ENCODE data around the gene CCDC30. TPM values are rescaled to one million over a fixed set of nuclear protein-coding genes. Genes with fewer than 3 reads are reported as not detected.

The CCDC30 gene
- total RNA-seq, 2 experiments from 2014 or later, result 1.2 to 1.3 TPM

DNA sequence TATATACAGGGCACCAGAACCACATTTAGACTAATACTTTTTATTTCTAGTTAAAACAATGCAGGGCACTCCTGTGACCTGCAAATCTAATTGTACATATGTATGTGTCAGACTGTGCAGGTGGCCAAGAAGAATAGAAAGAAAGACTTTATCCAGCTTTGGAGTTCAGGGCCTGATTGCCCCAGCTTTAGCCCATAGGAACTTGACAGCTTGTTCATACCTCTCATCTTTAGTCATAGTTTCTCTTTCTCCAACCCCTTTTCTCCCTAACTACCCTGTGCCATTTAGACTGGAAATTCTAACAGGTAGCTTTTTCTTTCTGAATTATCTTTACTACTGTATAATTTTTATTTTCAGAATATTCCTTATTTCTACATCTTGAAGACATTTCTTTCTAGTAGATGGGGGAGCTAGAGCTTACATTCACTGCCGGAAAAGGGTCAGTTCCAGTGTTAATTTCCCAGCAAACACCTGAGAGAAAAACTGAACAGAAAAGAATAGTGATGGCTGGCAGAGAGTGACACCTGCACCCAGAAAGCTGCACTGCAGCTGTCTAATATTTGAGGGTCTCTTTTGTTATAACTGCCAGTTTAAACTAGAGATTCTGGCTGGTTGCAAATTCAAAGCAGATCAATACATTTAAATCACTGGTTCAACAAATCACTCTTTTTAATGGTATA lies 227.5 kb downstream of the CCDC30 start:
- H3K36me3 ChIP-seq (ENCODE audit: insufficient read depth, low read length), result peaks cover 35% of the 10 kb centered on the region
- no peak overlapping the region for H3K27ac ChIP-seq (ENCODE audit: low read depth in 1 of 2, low read length in 2 of 2)
- Mint-ChIP-seq H3K9me3 (no peaks in the 10 kb centered on the region), H3K4me3 (no peak overlapping the region), H3K36me3 (ENCODE audit: low read depth) (peaks cover 60% of the 10 kb centered on the region), H3K4me1 (ENCODE audit: low read depth) (peaks cover 97% of the 10 kb centered on the region), H3K27me3 (no peaks in the 10 kb centered on the region), H3K27ac (peak overlapping the region; percentile 52)
- peak in 1 of 14 experiments; percentile 14 for DNase-seq
- H3K27me3 ChIP-seq (ENCODE audit: control insufficient read depth in 1 of 2, insufficient read depth in 2 of 2, low read length in 2 of 2), result no peaks in the 10 kb centered on the region
- CTCF ChIA-PET, result interaction anchor here (1.4 kb wide), 1 partner anchor 41 kb away, joined by 3 read pairs; no protein-coding TSS in a partner anchor
- TF ChIP-seq, protein P1, sequence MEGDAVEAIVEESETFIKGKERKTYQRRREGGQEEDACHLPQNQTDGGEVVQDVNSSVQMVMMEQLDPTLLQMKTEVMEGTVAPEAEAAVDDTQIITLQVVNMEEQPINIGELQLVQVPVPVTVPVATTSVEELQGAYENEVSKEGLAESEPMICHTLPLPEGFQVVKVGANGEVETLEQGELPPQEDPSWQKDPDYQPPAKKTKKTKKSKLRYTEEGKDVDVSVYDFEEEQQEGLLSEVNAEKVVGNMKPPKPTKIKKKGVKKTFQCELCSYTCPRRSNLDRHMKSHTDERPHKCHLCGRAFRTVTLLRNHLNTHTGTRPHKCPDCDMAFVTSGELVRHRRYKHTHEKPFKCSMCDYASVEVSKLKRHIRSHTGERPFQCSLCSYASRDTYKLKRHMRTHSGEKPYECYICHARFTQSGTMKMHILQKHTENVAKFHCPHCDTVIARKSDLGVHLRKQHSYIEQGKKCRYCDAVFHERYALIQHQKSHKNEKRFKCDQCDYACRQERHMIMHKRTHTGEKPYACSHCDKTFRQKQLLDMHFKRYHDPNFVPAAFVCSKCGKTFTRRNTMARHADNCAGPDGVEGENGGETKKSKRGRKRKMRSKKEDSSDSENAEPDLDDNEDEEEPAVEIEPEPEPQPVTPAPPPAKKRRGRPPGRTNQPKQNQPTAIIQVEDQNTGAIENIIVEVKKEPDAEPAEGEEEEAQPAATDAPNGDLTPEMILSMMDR (IDR thresholded peaks at IDR 0.05), result peak; percentile 12
- ATAC-seq (ENCODE audit: poor library complexity), result peak; percentile 44
- POLR2A ChIA-PET, result interaction anchor here (0.7 to 4.7 kb wide), 5 partner anchors 8 to 763 kb away, joined by 3 to 37 read pairs (median 3); partner anchors contain the start of genes C1orf50, HYI, PPIH and YBX1
- intact Hi-C loops (cut with DNase I, micrococcal nuclease), result loop anchor here (1.0 to 10.0 kb wide), 2 partner anchors 46 to 112 kb away; no protein-coding TSS in a partner anchor
- H3K9me3 ChIP-seq (ENCODE audit: control insufficient read depth in 1 of 2, insufficient read depth in 1 of 2, low read length in 2 of 2), result no peaks in the 10 kb centered on the region
- H3K4me1 ChIP-seq (ENCODE audit: insufficient read depth, low read length), result peaks cover 41% of the 10 kb centered on the region
- no peak overlapping the region for H3K4me3 ChIP-seq (ENCODE audit: low read length)

DNA sequence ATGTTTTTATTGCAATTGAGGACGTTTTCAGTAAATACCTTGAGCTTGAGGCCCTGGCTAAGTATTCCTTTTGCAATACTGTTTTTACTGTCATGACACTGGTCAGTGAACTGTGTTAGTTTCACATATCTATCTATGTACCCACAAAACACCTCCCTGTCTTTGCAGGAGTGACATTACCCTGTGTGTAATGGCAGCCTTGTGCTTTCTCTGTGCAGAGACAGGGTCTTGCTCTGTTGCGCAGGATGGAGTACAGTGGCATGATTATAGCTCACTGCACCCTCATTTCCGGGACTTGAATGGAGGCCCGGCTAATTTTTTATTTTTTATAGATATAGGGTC lies 228.0 kb downstream of the CCDC30 start:
- H3K4me1 Mint-ChIP-seq (ENCODE audit: low read depth), result peaks cover 97% of the 10 kb centered on the region
- H3K9me3 ChIP-seq (ENCODE audit: control insufficient read depth in 1 of 2, insufficient read depth in 1 of 2, low read length in 2 of 2), result no peaks in the 10 kb centered on the region
- H3K4me3 ChIP-seq (ENCODE audit: low read length), result no peak overlapping the region
- H3K4me1 ChIP-seq (ENCODE audit: insufficient read depth, low read length), result peaks cover 41% of the 10 kb centered on the region
- ChIA-PET POLR2A (interaction anchor here (0.7 to 4.7 kb wide), 6 partner anchors 9 to 763 kb away, joined by 3 to 37 read pairs (median 3); partner anchors contain the start of genes C1orf50, HYI, PPIH and YBX1), CTCF (interaction anchor here (1.4 kb wide), 1 partner anchor 42 kb away, joined by 3 read pairs; no protein-coding TSS in a partner anchor)
- H3K9me3 Mint-ChIP-seq, result no peaks in the 10 kb centered on the region
- TF ChIP-seq, protein P1 (IDR thresholded peaks at IDR 0.05), result no peak
- H3K36me3 Mint-ChIP-seq (ENCODE audit: low read depth), result peaks cover 65% of the 10 kb centered on the region
- H3K27ac ChIP-seq (ENCODE audit: low read depth in 1 of 2, low read length in 2 of 2), result no peak overlapping the region
- no peak overlapping the region for H3K4me3 Mint-ChIP-seq
- intact Hi-C loops (cut with DNase I, micrococcal nuclease), result loop anchor here (1.0 to 10.0 kb wide), 2 partner anchors 46 to 113 kb away; no protein-coding TSS in a partner anchor
- H3K27ac Mint-ChIP-seq, result peak overlapping the region; percentile 52
- no peaks in the 10 kb centered on the region for H3K27me3 Mint-ChIP-seq
- H3K27me3 ChIP-seq (ENCODE audit: control insufficient read depth in 1 of 2, insufficient read depth in 2 of 2, low read length in 2 of 2), result no peaks in the 10 kb centered on the region
- no peak for DNase-seq
- peaks cover 36% of the 10 kb centered on the region for H3K36me3 ChIP-seq (ENCODE audit: insufficient read depth, low read length)
- no peak for ATAC-seq (ENCODE audit: poor library complexity)

DNA sequence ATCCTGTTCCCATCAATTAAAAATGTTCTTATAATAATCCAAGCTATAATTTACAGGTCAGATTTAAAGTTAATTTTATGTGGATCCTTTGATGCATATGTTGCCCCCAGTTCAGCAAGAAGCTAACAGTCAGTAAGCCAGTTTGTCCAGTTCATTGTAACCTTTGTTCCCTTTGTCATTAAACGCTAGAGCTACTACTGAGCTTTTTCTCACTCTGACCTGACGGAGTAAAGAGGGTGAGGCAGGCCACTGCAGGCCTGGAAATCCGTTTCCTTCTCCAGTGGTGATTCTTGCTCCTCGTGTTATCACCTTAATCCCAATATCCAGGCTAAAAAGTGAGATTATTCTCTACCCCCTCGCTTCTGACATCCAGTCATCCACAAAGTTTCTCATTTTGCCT lies 229.4 kb downstream of the CCDC30 start:
- TF ChIP-seq, protein P1 (IDR thresholded peaks at IDR 0.05), result no peak
- Mint-ChIP-seq H3K27me3 (no peaks in the 10 kb centered on the region), H3K4me3 (no peak overlapping the region), H3K9me3 (no peaks in the 10 kb centered on the region), H3K4me1 (ENCODE audit: low read depth) (peaks cover 84% of the 10 kb centered on the region), H3K27ac (peak overlapping the region; percentile 35), H3K36me3 (ENCODE audit: low read depth) (peaks cover 66% of the 10 kb centered on the region)
- CTCF ChIA-PET, result interaction anchor here (0.6 to 0.7 kb wide), 2 partner anchors 31 to 35 kb away, joined by 3 read pairs; partner anchors contain the start of gene PPIH
- DNase-seq, result no peak
- POLR2A ChIA-PET, result interaction anchor here (1.0 to 4.7 kb wide), 2 partner anchors 10 to 202 kb away, joined by 3 to 37 read pairs; partner anchors contain the start of gene YBX1
- Histone ChIP-seq H3K36me3 (ENCODE audit: insufficient read depth, low read length) (peaks cover 45% of the 10 kb centered on the region), H3K27me3 (ENCODE audit: control insufficient read depth in 1 of 2, insufficient read depth in 2 of 2, low read length in 2 of 2) (no peaks in the 10 kb centered on the region), H3K9me3 (ENCODE audit: control insufficient read depth in 1 of 2, insufficient read depth in 1 of 2, low read length in 2 of 2) (no peaks in the 10 kb centered on the region), H3K4me3 (ENCODE audit: low read length) (no peak overlapping the region), H3K4me1 (ENCODE audit: insufficient read depth, low read length) (peaks cover 27% of the 10 kb centered on the region), H3K27ac (ENCODE audit: low read depth in 1 of 2, low read length in 2 of 2) (no peak overlapping the region)
- no peak for ATAC-seq (ENCODE audit: poor library complexity)
- intact Hi-C loops (cut with DNase I, micrococcal nuclease), result loop anchor here in 1 of 2 experiments (10.0 kb wide), 1 partner anchor 48 kb away; no protein-coding TSS in a partner anchor

All from CD4-positive, alpha-beta T cell (primary cell).